MCF 10A (cell line): ENCODE data around the gene OSM. TPM values are rescaled to one million over a fixed set of nuclear protein-coding genes. Genes with fewer than 3 reads are reported as not detected.

Source experiments
- BruUV-seq: library from RNA; stranded (reverse); fragments of 400-500 nt; replicated peaks from 2 replicates; lab custom pipeline; 2021; lab: Mats Ljungman, UMichigan
- CTCF ChIA-PET: fragments of 300-600 bp; sonication (Branson Sonifier 250); formaldehyde crosslinking; extraction: SDS; loops from one replicate; lab custom pipeline; 2021; ENCODE audit warnings: antibody characterized with exemption, inconsistent platforms; lab: Yijun Ruan, JAX
- POLR2A ChIA-PET: fragments of 300-600, 350-650 bp; sonication (Branson Sonifier 250); formaldehyde crosslinking; extraction: SDS; loops from one replicate; lab custom pipeline; 2020; ENCODE audit warnings: antibody characterized with exemption, inconsistent platforms; lab: Yijun Ruan, JAX
- DNase-seq: peaks from one replicate; pipeline ENCODE4 v3.0.0-alpha.2; 2018; ENCODE audit not compliant: unreplicated experiment
- H3K27ac Mint-ChIP-seq: one replicate; pipeline ENCODE4 v1.8.0; 2022; ENCODE audit warnings: mild to moderate bottlenecking, low read depth, mixed read lengths; ENCODE audit not compliant: unreplicated experiment
- H3K27me3 Mint-ChIP-seq: one replicate; pipeline ENCODE4 v1.8.0; 2022; ENCODE audit warnings: mixed read lengths; ENCODE audit not compliant: insufficient read depth, unreplicated experiment
- H3K36me3 Mint-ChIP-seq: one replicate; pipeline ENCODE4 v1.8.0; 2022; ENCODE audit warnings: mild to moderate bottlenecking, moderate library complexity, mixed read lengths; ENCODE audit not compliant: insufficient read depth, unreplicated experiment
- H3K4me1 Mint-ChIP-seq: one replicate; pipeline ENCODE4 v1.8.0; 2022; ENCODE audit warnings: mixed read lengths; ENCODE audit not compliant: insufficient read depth, unreplicated experiment
- H3K4me3 Mint-ChIP-seq: one replicate; pipeline ENCODE4 v1.8.0; 2022; ENCODE audit warnings: mild to moderate bottlenecking, moderate library complexity, mixed read lengths; ENCODE audit not compliant: unreplicated experiment
- H3K9me3 Mint-ChIP-seq: one replicate; pipeline ENCODE4 v1.8.0; 2022; ENCODE audit warnings: mixed read lengths; ENCODE audit not compliant: unreplicated experiment
- CTCF ChIP-seq: fragments of 200-600 bp; IDR thresholded peaks from one replicate; pipeline ENCODE4 v1.8.0; 2022; ENCODE audit warnings: antibody characterized with exemption, mild to moderate bottlenecking; ENCODE audit not compliant: unreplicated experiment
- intact Hi-C: fragments of 100-400 bp; cut with micrococcal nuclease; formaldehyde crosslinking; loops from 2 replicates; pipeline ENCODE4 v1.14.1; 2022
- total RNA-seq: library from RNA; stranded (reverse); gene quantifications from 2 replicates; pipeline ENCODE4 v1.2.3, GENCODE V29; 2022

OSM gene
- total RNA-seq, 1 experiment from 2014 or later = not detected

GRCh38 chr22:30239488-30240405 lies 26.9 kb downstream of the OSM start:
- Mint-ChIP-seq H3K9me3 (no peaks in the 10 kb centered on the region), H3K36me3 (no peaks in the 10 kb centered on the region), H3K4me1 (peaks cover 32% of the 10 kb centered on the region), H3K27ac (no peak overlapping the region), H3K4me3 (no peak overlapping the region), H3K27me3 (no peaks in the 10 kb centered on the region)
- DNase-seq = no peak
- intact Hi-C loops = no loop called here
- TF ChIP-seq CTCF = no peak
- ChIA-PET CTCF (interaction anchor here (0.6 kb wide), 1 partner anchor 99 kb away, joined by 3 read pairs; no protein-coding TSS in a partner anchor), POLR2A (interaction anchor here (0.7 kb wide), 1 partner anchor 118 kb away, joined by 5 read pairs; no protein-coding TSS in a partner anchor)
- BruUV-seq = no TSS peak

- H3K4me1 Mint-ChIP-seq = peaks cover 23% of the 10 kb centered on the region
- no peak for TF ChIP-seq CTCF
- H3K27ac Mint-ChIP-seq = no peak overlapping the region
- DNase-seq = no peak
- CTCF ChIA-PET = interaction anchor here (0.6 to 1.0 kb wide), 2 partner anchors 22 to 99 kb away, joined by 3 read pairs; no protein-coding TSS in a partner anchor
- intact Hi-C loops = no loop called here
- no peaks in the 10 kb centered on the region for H3K27me3 Mint-ChIP-seq
- no peaks in the 10 kb centered on the region for H3K36me3 Mint-ChIP-seq
- BruUV-seq = no TSS peak
- POLR2A ChIA-PET = interaction anchor here (0.7 kb wide), 1 partner anchor 130 kb away, joined by 3 read pairs; no protein-coding TSS in a partner anchor
- no peak overlapping the region for H3K4me3 Mint-ChIP-seq
- no peaks in the 10 kb centered on the region for H3K9me3 Mint-ChIP-seq
These were observed 27.8 kb downstream of the OSM start for GRCh38 chr22:30238661-30239487.

GRCh38 chr22:30238136-30238535 lies 28.5 kb downstream of the OSM start:
- POLR2A ChIA-PET = interaction anchor here (0.5 to 0.7 kb wide), 2 partner anchors 131 to 371 kb away, joined by 3 read pairs; no protein-coding TSS in a partner anchor
- DNase-seq = no peak
- H3K4me3 Mint-ChIP-seq = no peak overlapping the region
- no peak overlapping the region for H3K27ac Mint-ChIP-seq
- no peaks in the 10 kb centered on the region for H3K36me3 Mint-ChIP-seq
- H3K9me3 Mint-ChIP-seq = no peaks in the 10 kb centered on the region
- no peaks in the 10 kb centered on the region for H3K27me3 Mint-ChIP-seq
- TF ChIP-seq CTCF = no peak
- no TSS peak for BruUV-seq
- H3K4me1 Mint-ChIP-seq = peaks cover 22% of the 10 kb centered on the region
- intact Hi-C loops = no loop called here
- CTCF ChIA-PET = interaction anchor here (1.0 kb wide), 1 partner anchor 23 kb away, joined by 3 read pairs; no protein-coding TSS in a partner anchor

GRCh38 chr22:30236875-30237274 lies 29.8 kb downstream of the OSM start:
- Mint-ChIP-seq H3K27me3 (no peaks in the 10 kb centered on the region), H3K4me3 (no peak overlapping the region), H3K9me3 (no peaks in the 10 kb centered on the region), H3K36me3 (no peaks in the 10 kb centered on the region), H3K4me1 (peaks cover 22% of the 10 kb centered on the region), H3K27ac (no peak overlapping the region)
- no peak for DNase-seq
- CTCF ChIA-PET = no interaction called here
- intact Hi-C loops = no loop called here
- BruUV-seq = no TSS peak
- no peak for TF ChIP-seq CTCF
- POLR2A ChIA-PET = no interaction called here
